Measurements from ENCODE around the gene SFT2D1. TPM values are rescaled to one million over a fixed set of nuclear protein-coding genes. Genes with fewer than 3 reads are reported as not detected.

Gene SFT2D1
- total and polyA plus RNA-seq, 2 of the 4 experiments (the other 2 are of a cell fraction) = 10.2 to 45.8 TPM

GRCh38 chr6:166365221-166365620, 22.9 kb upstream of the SFT2D1 start:
- Histone ChIP-seq H3K4me2 (ENCODE audit: low read depth, low read length) (no peak overlapping the region; the same call in 1 of the 2 replicates), H3K23ac (ENCODE audit: low read depth, low read length) (no peak overlapping the region), H2BK5ac (ENCODE audit: low read depth, low read length, poor library complexity, severe bottlenecking) (no peak overlapping the region), H3K4ac (ENCODE audit: low read depth, low read length) (no peak overlapping the region), H2BK15ac (ENCODE audit: low read depth, low read length) (no peak overlapping the region), H3K9me3 (ENCODE audit: control insufficient read depth, insufficient read depth, low read length) (no peaks in the 10 kb centered on the region), H2AFZ (replicated peaks; ENCODE audit: low read length, poor library complexity) (no peak overlapping the region), H3K9me1 (ENCODE audit: insufficient read depth, low read length) (0 out of 2 replicates have a peak, but pooled peaks cover 4% of the 10 kb centered on the region), H3K27ac (ENCODE audit: insufficient read depth, low read length) (no peak overlapping the region), H3K14ac (replicated peaks; ENCODE audit: low read depth, low read length) (no peak overlapping the region), H3K4me1 (ENCODE audit: control insufficient read depth, insufficient read depth, low read length) (peaks cover 9% of the 10 kb centered on the region), H4K91ac (ENCODE audit: insufficient read depth, low read depth, low read length) (no peak overlapping the region), H3K9ac (ENCODE audit: low read depth, low read length) (no peak overlapping the region), H2AK5ac (ENCODE audit: low read depth, low read length) (no peak overlapping the region), H3K36me3 (ENCODE audit: control insufficient read depth, insufficient read depth, low read length) (0 out of 2 replicates have a peak, but pooled peaks cover 1% of the 10 kb centered on the region), H2AK9ac (replicated peaks; ENCODE audit: low read depth, low read length, poor library complexity) (no peak overlapping the region), H2BK20ac (ENCODE audit: low read depth, low read length) (no peak overlapping the region), H3K18ac (ENCODE audit: low read depth, low read length) (no peak overlapping the region), H3K56ac (ENCODE audit: extremely low read depth, insufficient read depth, low read length) (no peak overlapping the region), H4K8ac (ENCODE audit: low read depth in 2 of 2, low read length in 2 of 2) (no peak overlapping the region), H3K4me3 (ENCODE audit: insufficient read depth, low read depth, low read length) (no peak overlapping the region), H3K27me3 (ENCODE audit: control insufficient read depth, insufficient read depth, low read length) (no peaks in the 10 kb centered on the region), H3K79me1 (ENCODE audit: low read depth in 1 of 2, low read length in 2 of 2) (no peaks in the 10 kb centered on the region), H4K20me1 (ENCODE audit: insufficient read depth, low read length) (no peaks in the 10 kb centered on the region), H2BK120ac (ENCODE audit: low read depth, low read length) (no peak overlapping the region), H4K5ac (ENCODE audit: low read depth, low read length) (no peak overlapping the region)
- in situ Hi-C loops (cut with MboI; ENCODE audit: low sequenced_read_pairs) = no loop called here
- DNase-seq = peak; percentile 74
- CTCF ChIA-PET = interaction anchor here (1.9 kb wide), 1 partner anchor 16 kb away, joined by 5 read pairs; no protein-coding TSS in a partner anchor
- POLR2A ChIA-PET (ENCODE audit: unreplicated experiment) = no interaction called here
- TF ChIP-seq RFX5 (IDR thresholded peaks at IDR 0.05; ENCODE audit: low read depth, low read length) (no peak), MAFK (IDR thresholded peaks at IDR 0.05; ENCODE audit: low read depth, low read length) (peak; percentile 31; the same call in 1 of the 2 replicates), FOS (IDR thresholded peaks at IDR 0.05; ENCODE audit: low read depth, low read length) (peak; percentile 37; the same call in 1 of the 2 replicates)
- peak; percentile 72 for ATAC-seq (ENCODE audit: low read depth)
- no TSS peak for BruUV-seq (replicated peaks)
- intact Hi-C loops (cut with micrococcal nuclease) = no loop called here
- WGBS, 2 experiments (ENCODE audit: extremely low coverage in 2 of 2, insufficient read length in 1 of 2) = no CpG with 5 or more reads among the region's 2 CpGs
- dilution Hi-C loops (cut with HindIII; ENCODE audit: low sequenced_read_pairs, unreplicated experiment) = no loop called here
